Measurements from ENCODE around the gene ITIH3. TPM values are rescaled to one million over a fixed set of nuclear protein-coding genes. Genes with fewer than 3 reads are reported as not detected.
A peak's percentile ranks its signal among the peaks of the same experiment; 100 is the strongest.

ITIH3 gene
- total and polyA plus RNA-seq, 10 of the 15 experiments (the other 5 are each of a cell fraction or from before 2014, with no cell fraction given) = 0.07 to 0.17 (median 0.15) TPM; not detected in 7

GRCh38 chr3:52783211-52783555 lies 11.4 kb upstream of the ITIH3 start:
- SMC1A ChIA-PET (ENCODE audit: uncharacterized antibody, unreplicated experiment) = no interaction called here

More at GRCh38 chr3:52783211-52783555, 11.4 kb upstream of the ITIH3 start:
- POLR2A ChIA-PET = interaction anchor here (0.5 kb wide), 1 partner anchor 275 kb away, joined by 4 read pairs; no protein-coding TSS in a partner anchor
- Histone ChIP-seq H3K27ac (ENCODE audit: control insufficient read depth, insufficient read depth) (no peak overlapping the region), H4K20me1 (ENCODE audit: control insufficient read depth, insufficient read depth) (no peaks in the 10 kb centered on the region), H3K36me3 (ENCODE audit: control insufficient read depth in 2 of 2, insufficient read depth in 2 of 2, low read length in 1 of 2) (no peaks in the 10 kb centered on the region), H2AFZ (ENCODE audit: control insufficient read depth, low read depth, low read length) (no peak overlapping the region), H3K4me3 (no peak overlapping the region), H3K79me2 (ENCODE audit: control insufficient read depth, insufficient read depth, low read length) (no peaks in the 10 kb centered on the region), H3K4me1 (ENCODE audit: control insufficient read depth, insufficient read depth, low read length) (peaks cover 11% of the 10 kb centered on the region), H3K27me3 (replicated peaks in 1 of 2; ENCODE audit: control insufficient read depth in 2 of 2, insufficient read depth in 2 of 2, low read length in 1 of 2) (no peaks in the 10 kb centered on the region; a peak in 1 of 4 replicates), H3K9me3 (replicated peaks; ENCODE audit: control insufficient read depth, insufficient read depth, low read length) (no peaks in the 10 kb centered on the region), H3K9ac (ENCODE audit: control insufficient read depth, insufficient read depth, low read length) (no peak overlapping the region), H3K4me2 (ENCODE audit: control insufficient read depth, insufficient read depth) (no peak overlapping the region)
- RAD21 ChIA-PET (ENCODE audit: unreplicated experiment) = no interaction called here
- WGBS (ENCODE audit: insufficient coverage, insufficient replicate concordance, low lambda C conversion rate, missing lambda C conversion rate) = 19% methylated on average over 3 of the region's 3 CpGs
- FAIRE-seq (no peak), DNase-seq (ENCODE audit: low read depth, low spot score) (no peak), ATAC-seq (no peak)
- TF ChIP-seq ZNF274 (IDR thresholded peaks at IDR 0.05; ENCODE audit: insufficient read depth, insufficient read length) = no peak
- no peak for TF ChIP-seq JUNB (IDR thresholded peaks at IDR 0.05)
- TF ChIP-seq ZNF207 (IDR thresholded peaks at IDR 0.05; ENCODE audit: borderline replicate concordance) = no peak
- TF ChIP-seq, protein P1, sequence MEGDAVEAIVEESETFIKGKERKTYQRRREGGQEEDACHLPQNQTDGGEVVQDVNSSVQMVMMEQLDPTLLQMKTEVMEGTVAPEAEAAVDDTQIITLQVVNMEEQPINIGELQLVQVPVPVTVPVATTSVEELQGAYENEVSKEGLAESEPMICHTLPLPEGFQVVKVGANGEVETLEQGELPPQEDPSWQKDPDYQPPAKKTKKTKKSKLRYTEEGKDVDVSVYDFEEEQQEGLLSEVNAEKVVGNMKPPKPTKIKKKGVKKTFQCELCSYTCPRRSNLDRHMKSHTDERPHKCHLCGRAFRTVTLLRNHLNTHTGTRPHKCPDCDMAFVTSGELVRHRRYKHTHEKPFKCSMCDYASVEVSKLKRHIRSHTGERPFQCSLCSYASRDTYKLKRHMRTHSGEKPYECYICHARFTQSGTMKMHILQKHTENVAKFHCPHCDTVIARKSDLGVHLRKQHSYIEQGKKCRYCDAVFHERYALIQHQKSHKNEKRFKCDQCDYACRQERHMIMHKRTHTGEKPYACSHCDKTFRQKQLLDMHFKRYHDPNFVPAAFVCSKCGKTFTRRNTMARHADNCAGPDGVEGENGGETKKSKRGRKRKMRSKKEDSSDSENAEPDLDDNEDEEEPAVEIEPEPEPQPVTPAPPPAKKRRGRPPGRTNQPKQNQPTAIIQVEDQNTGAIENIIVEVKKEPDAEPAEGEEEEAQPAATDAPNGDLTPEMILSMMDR (IDR thresholded peaks at IDR 0.05 in 2 of 3, conservative IDR thresholded peaks at IDR 0.05 in 1 of 3; ENCODE audit: control insufficient read depth in 2 of 3, extremely low read depth in 1 of 3, insufficient read depth in 1 of 3, low read depth in 3 of 3, low read length in 3 of 3) = peak in 1 of 3 experiments; percentile 6; a peak in 1 of 6 replicates
- in situ Hi-C loops (cut with MboI) (no loop called here), intact Hi-C loops (cut with micrococcal nuclease; ENCODE audit: unreplicated experiment) (no loop called here)
- CTCF ChIA-PET = interaction anchor here (1.4 kb wide), 1 partner anchor 41 kb away, joined by 3 read pairs; no protein-coding TSS in a partner anchor
- BruUV-seq (replicated peaks) = no TSS peak
